Liver (tissue), 9 donors: Measurements from ENCODE around the gene RREB1. TPM values are rescaled to one million over a fixed set of nuclear protein-coding genes. Genes with fewer than 3 reads are reported as not detected.

Experiments used
- DNase-seq: peaks from one replicate; pipeline ENCODE4 v3.0.0-alpha.2; 2017; ENCODE audit warnings: low spot score
- H3K27ac ChIP-seq, 2 donors: one replicate each; pipeline ENCODE4 v1.7.0; 2013; ENCODE audit warnings: inconsistent platforms in 2 of 2, low read length in 2 of 2, control low read depth in 1 of 2, low read depth in 1 of 2, mild to moderate bottlenecking in 1 of 2
- H3K27me3 ChIP-seq, 4 donors: one replicate each; pipeline versions ENCODE4 v1.6.1 to v1.7.0; 2013; ENCODE audit warnings: low read length in 3 of 4, inconsistent platforms in 1 of 4, mild to moderate bottlenecking in 1 of 4, moderate library complexity in 1 of 4; ENCODE audit not compliant: control insufficient read depth in 4 of 4, insufficient read depth in 4 of 4
- H3K36me3 ChIP-seq, 4 donors: one replicate each; pipeline versions ENCODE4 v1.6.1 to v1.7.0; 2013; ENCODE audit warnings: low read length in 3 of 4, mild to moderate bottlenecking in 3 of 4, low read depth in 1 of 4, moderate library complexity in 1 of 4; ENCODE audit not compliant: control insufficient read depth in 4 of 4, insufficient read depth in 3 of 4
- H3K4me1 ChIP-seq, 4 donors: one replicate each; pipeline versions ENCODE4 v1.6.1 to v1.7.0; 2013; ENCODE audit warnings: low read length in 3 of 4, mild to moderate bottlenecking in 3 of 4, moderate library complexity in 1 of 4; ENCODE audit not compliant: control insufficient read depth in 4 of 4, insufficient read depth in 4 of 4
- H3K4me3 ChIP-seq, 3 donors: one replicate each; pipeline versions ENCODE4 v1.6.1 to v1.7.0; 2013; ENCODE audit warnings: low read length in 3 of 3, control low read depth in 1 of 3, low read depth in 1 of 3, mild to moderate bottlenecking in 1 of 3
- H3K9ac ChIP-seq, 2 donors: one replicate each; pipeline ENCODE4 v1.7.0; 2013; ENCODE audit warnings: low read length in 2 of 2, mild to moderate bottlenecking in 2 of 2, moderate library complexity in 2 of 2, control low read depth in 1 of 2, low read depth in 1 of 2
- H3K9me3 ChIP-seq, 4 donors: one replicate each; pipeline versions ENCODE4 v1.6.1 to v1.7.0; 2013; ENCODE audit warnings: low read length in 3 of 4; ENCODE audit not compliant: control insufficient read depth in 4 of 4
- EGR1 ChIP-seq, 2 donors: IDR thresholded peaks; 2 replicates each; pipeline ENCODE4 v1.6.1; 2016 to 2018; ENCODE audit warnings: antibody characterized with exemption in 2 of 2, low read depth in 2 of 2
- FOXA1 ChIP-seq: IDR thresholded peaks from 2 replicates; pipeline ENCODE4 v1.6.1; 2016; ENCODE audit warnings: antibody characterized with exemption
- FOXA2 ChIP-seq: IDR thresholded peaks from 2 replicates; pipeline ENCODE4 v1.6.1; 2016; ENCODE audit warnings: antibody characterized with exemption
- GABPA ChIP-seq, 2 donors: IDR thresholded peaks in 1 of 2; conservative IDR thresholded peaks in 1 of 2; 2 replicates each; pipeline ENCODE4 v1.6.1; 2016; ENCODE audit warnings: antibody characterized with exemption in 2 of 2, mild to moderate bottlenecking in 1 of 2, moderate library complexity in 1 of 2
- HNF4A ChIP-seq, 2 donors: conservative IDR thresholded peaks; 2 replicates each; pipeline ENCODE4 v1.6.1; 2016; ENCODE audit warnings: antibody characterized with exemption in 2 of 2, mild to moderate bottlenecking in 2 of 2
- HNF4G ChIP-seq: IDR thresholded peaks from 2 replicates; pipeline ENCODE4 v1.6.1; 2016; ENCODE audit warnings: antibody characterized with exemption
- JUND ChIP-seq, 2 donors: IDR thresholded peaks; 2 replicates each; pipeline ENCODE4 v1.6.1; 2016; ENCODE audit warnings: antibody characterized with exemption in 2 of 2
- MAX ChIP-seq: IDR thresholded peaks from 2 replicates; pipeline ENCODE4 v1.6.1; 2016; ENCODE audit warnings: antibody characterized with exemption
- NR2F2 ChIP-seq: IDR thresholded peaks from 2 replicates; pipeline ENCODE4 v1.6.1; 2016; ENCODE audit warnings: antibody characterized with exemption
- RAD21 ChIP-seq, 2 donors: IDR thresholded peaks; 2 replicates each; pipeline ENCODE4 v1.6.1; 2016; ENCODE audit warnings: antibody characterized with exemption in 2 of 2, mild to moderate bottlenecking in 2 of 2
- RXRA ChIP-seq, 2 donors: IDR thresholded peaks; 2 replicates each; pipeline ENCODE4 v1.6.1; 2017 to 2018; ENCODE audit warnings: antibody characterized with exemption in 2 of 2, mild to moderate bottlenecking in 1 of 2
- SP1 ChIP-seq: IDR thresholded peaks from 2 replicates; pipeline ENCODE4 v1.6.1; 2018; ENCODE audit warnings: antibody characterized with exemption, mild to moderate bottlenecking
- TAF1 ChIP-seq: conservative IDR thresholded peaks from 2 replicates; pipeline ENCODE4 v1.6.1; 2016; ENCODE audit warnings: antibody characterized with exemption, mild to moderate bottlenecking
- YY1 ChIP-seq: IDR thresholded peaks from 2 replicates; pipeline ENCODE4 v1.6.1; 2016; ENCODE audit warnings: antibody characterized with exemption, mild to moderate bottlenecking
- WGBS: extraction: QIAGEN DNeasy Blood & Tissue Kit; methylation state at CpG from one replicate; pipeline ENCODE4 v1.1.7; 2013; 5-methylcytosine and 5-hydroxymethylcytosine counted together
- polyA plus RNA-seq, 2 donors: library from polyadenylated mRNA; stranded (reverse) in 1 of 2; unstranded in 1 of 2; fragments of 200-250 nt in 1 of 2; fragments of >200 nt in 1 of 2; fragmentation: Nextera tagmentation in 1 of 2; extraction: Ambion mirVana in 1 of 2; gene quantifications; one replicate each; pipeline versions ENCODE4 v1.2.1 to v1.2.3, GENCODE V29; 2013 to 2015
- total RNA-seq, 2 donors: library from RNA; depleted of rRNA; stranded (reverse); fragments of >200 nt; gene quantifications; one replicate each; pipeline ENCODE4 v1.2.3, GENCODE V29; 2014
- TF ChIP-seq, protein P1 (sequence below): fragments of 150-350 bp; IDR thresholded peaks from 2 replicates; pipeline ENCODE4 v1.5.1; 2017; ENCODE audit warnings: improper control_type of control experiment, low read depth, low read length; ENCODE audit not compliant: missing input control
- TF ChIP-seq, protein P2 (sequence below): IDR thresholded peaks from 2 replicates; pipeline ENCODE4 v1.6.1; 2016; ENCODE audit warnings: antibody characterized with exemption
- TF ChIP-seq, protein P3 (sequence below): IDR thresholded peaks from 2 replicates; pipeline ENCODE4 v1.6.1; 2016; ENCODE audit warnings: antibody characterized with exemption
- TF ChIP-seq, protein P4 (sequence below): IDR thresholded peaks from 2 replicates; pipeline ENCODE4 v1.6.1; 2016; ENCODE audit warnings: antibody characterized with exemption, mild to moderate bottlenecking
- donor health status: healthy.
- donor health status: healthy.
- donor health status: healthy.
- donor health status: healthy.
- donor health status: healthy.

RREB1 gene
- total and polyA plus RNA-seq, 4 donors: 10.1 to 28.9 (median 17.3) TPM

- TF ChIP-seq, protein P1, sequence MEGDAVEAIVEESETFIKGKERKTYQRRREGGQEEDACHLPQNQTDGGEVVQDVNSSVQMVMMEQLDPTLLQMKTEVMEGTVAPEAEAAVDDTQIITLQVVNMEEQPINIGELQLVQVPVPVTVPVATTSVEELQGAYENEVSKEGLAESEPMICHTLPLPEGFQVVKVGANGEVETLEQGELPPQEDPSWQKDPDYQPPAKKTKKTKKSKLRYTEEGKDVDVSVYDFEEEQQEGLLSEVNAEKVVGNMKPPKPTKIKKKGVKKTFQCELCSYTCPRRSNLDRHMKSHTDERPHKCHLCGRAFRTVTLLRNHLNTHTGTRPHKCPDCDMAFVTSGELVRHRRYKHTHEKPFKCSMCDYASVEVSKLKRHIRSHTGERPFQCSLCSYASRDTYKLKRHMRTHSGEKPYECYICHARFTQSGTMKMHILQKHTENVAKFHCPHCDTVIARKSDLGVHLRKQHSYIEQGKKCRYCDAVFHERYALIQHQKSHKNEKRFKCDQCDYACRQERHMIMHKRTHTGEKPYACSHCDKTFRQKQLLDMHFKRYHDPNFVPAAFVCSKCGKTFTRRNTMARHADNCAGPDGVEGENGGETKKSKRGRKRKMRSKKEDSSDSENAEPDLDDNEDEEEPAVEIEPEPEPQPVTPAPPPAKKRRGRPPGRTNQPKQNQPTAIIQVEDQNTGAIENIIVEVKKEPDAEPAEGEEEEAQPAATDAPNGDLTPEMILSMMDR: no peak
- TF ChIP-seq RXRA (IDR thresholded peaks at IDR 0.05) (peak; percentile 66 to 87), YY1 (peak; percentile 61), JUND (IDR thresholded peaks at IDR 0.05) (peak in 1 of 2 donors; percentile 8), RAD21 (IDR thresholded peaks at IDR 0.05) (peak; percentile 50), EGR1 (IDR thresholded peaks at IDR 0.05; ENCODE audit: low read depth in 2 of 2) (peak in 1 of 2 donors; percentile 11), FOXA2 (no peak), HNF4A (conservative IDR thresholded peaks at IDR 0.05) (peak; percentile 46 to 67), SP1 (peak; percentile 68), NR2F2 (no peak), GABPA (IDR thresholded peaks at IDR 0.05 in 1 of 2, conservative IDR thresholded peaks at IDR 0.05 in 1 of 2) (peak in 1 of 2 donors; percentile 9), HNF4G (no peak), TAF1 (peak; percentile 93), MAX (peak; percentile 54), FOXA1 (peak; percentile 30)
- TF ChIP-seq, protein P2, sequence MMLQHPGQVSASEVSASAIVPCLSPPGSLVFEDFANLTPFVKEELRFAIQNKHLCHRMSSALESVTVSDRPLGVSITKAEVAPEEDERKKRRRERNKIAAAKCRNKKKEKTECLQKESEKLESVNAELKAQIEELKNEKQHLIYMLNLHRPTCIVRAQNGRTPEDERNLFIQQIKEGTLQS: no peak
- TF ChIP-seq, protein P3, sequence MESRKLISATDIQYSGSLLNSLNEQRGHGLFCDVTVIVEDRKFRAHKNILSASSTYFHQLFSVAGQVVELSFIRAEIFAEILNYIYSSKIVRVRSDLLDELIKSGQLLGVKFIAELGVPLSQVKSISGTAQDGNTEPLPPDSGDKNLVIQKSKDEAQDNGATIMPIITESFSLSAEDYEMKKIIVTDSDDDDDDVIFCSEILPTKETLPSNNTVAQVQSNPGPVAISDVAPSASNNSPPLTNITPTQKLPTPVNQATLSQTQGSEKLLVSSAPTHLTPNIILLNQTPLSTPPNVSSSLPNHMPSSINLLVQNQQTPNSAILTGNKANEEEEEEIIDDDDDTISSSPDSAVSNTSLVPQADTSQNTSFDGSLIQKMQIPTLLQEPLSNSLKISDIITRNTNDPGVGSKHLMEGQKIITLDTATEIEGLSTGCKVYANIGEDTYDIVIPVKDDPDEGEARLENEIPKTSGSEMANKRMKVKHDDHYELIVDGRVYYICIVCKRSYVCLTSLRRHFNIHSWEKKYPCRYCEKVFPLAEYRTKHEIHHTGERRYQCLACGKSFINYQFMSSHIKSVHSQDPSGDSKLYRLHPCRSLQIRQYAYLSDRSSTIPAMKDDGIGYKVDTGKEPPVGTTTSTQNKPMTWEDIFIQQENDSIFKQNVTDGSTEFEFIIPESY: peak; percentile 15
- TF ChIP-seq, protein P4, sequence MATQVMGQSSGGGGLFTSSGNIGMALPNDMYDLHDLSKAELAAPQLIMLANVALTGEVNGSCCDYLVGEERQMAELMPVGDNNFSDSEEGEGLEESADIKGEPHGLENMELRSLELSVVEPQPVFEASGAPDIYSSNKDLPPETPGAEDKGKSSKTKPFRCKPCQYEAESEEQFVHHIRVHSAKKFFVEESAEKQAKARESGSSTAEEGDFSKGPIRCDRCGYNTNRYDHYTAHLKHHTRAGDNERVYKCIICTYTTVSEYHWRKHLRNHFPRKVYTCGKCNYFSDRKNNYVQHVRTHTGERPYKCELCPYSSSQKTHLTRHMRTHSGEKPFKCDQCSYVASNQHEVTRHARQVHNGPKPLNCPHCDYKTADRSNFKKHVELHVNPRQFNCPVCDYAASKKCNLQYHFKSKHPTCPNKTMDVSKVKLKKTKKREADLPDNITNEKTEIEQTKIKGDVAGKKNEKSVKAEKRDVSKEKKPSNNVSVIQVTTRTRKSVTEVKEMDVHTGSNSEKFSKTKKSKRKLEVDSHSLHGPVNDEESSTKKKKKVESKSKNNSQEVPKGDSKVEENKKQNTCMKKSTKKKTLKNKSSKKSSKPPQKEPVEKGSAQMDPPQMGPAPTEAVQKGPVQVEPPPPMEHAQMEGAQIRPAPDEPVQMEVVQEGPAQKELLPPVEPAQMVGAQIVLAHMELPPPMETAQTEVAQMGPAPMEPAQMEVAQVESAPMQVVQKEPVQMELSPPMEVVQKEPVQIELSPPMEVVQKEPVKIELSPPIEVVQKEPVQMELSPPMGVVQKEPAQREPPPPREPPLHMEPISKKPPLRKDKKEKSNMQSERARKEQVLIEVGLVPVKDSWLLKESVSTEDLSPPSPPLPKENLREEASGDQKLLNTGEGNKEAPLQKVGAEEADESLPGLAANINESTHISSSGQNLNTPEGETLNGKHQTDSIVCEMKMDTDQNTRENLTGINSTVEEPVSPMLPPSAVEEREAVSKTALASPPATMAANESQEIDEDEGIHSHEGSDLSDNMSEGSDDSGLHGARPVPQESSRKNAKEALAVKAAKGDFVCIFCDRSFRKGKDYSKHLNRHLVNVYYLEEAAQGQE: peak; percentile 92
- WGBS: 30% methylated on average over 13 of the region's 13 CpGs
- DNase-seq: no peak
- H3K4me3 ChIP-seq: no peak overlapping the region
- no peaks in the 10 kb centered on the region for H3K9me3 ChIP-seq
- peak overlapping the region; percentile 83 to 85 for H3K27ac ChIP-seq
- H3K9ac ChIP-seq: peak overlapping the region; percentile 57 to 93
- H3K36me3 ChIP-seq: peaks cover 7 to 15% (median 11%) of the 10 kb centered on the region in 4 donors
- H3K4me1 ChIP-seq: peaks cover 8 to 58% (median 47%) of the 10 kb centered on the region in 4 donors
- no peaks in the 10 kb centered on the region for H3K27me3 ChIP-seq
These were observed 134.2 kb downstream of the RREB1 start for GRCh38 chr6:7241709-7242645.
